GM23338 (cell line): ENCODE data around the gene STX8.

Experiments used
- CREB1 ChIP-seq: fragments of 250-450 bp; sonication (Bioruptor Pico); IDR thresholded peaks from 2 replicates; pipeline ENCODE4 v1.5.0; 2020; ENCODE audit warnings: low read depth, mild to moderate bottlenecking, moderate library complexity
- EZH2 ChIP-seq: fragments of 200-600 bp; sonication (generic); IDR thresholded peaks from one replicate; pipeline ENCODE4 v1.8.0; 2017; ENCODE audit warnings: antibody characterized with exemption, mild to moderate bottlenecking, low read depth; ENCODE audit not compliant: unreplicated experiment
- EZH2phosphoT487 ChIP-seq: fragments of 200-600 bp; sonication (generic); IDR thresholded peaks from one replicate; pipeline ENCODE4 v1.8.1; 2018; ENCODE audit warnings: antibody characterized with exemption; ENCODE audit not compliant: unreplicated experiment
- JUNB ChIP-seq: IDR thresholded peaks from one replicate; pipeline ENCODE4 v1.6.1; 2016; ENCODE audit warnings: antibody characterized with exemption; ENCODE audit not compliant: unreplicated experiment
- NANOG ChIP-seq: IDR thresholded peaks from 2 replicates; pipeline ENCODE4 v1.6.1; 2016; ENCODE audit warnings: antibody characterized with exemption, borderline replicate concordance
- POLR2AphosphoS5 ChIP-seq: IDR thresholded peaks from 2 replicates; pipeline ENCODE4 v1.6.1; 2016; ENCODE audit warnings: antibody characterized with exemption, low read depth
- ZNF114 ChIP-seq: fragments of 250-450 bp; sonication (Bioruptor Pico); IDR thresholded peaks from 2 replicates; pipeline ENCODE4 v1.5.0; 2020; ENCODE audit warnings: mild to moderate bottlenecking, moderate library complexity
- TF ChIP-seq, protein P1 (sequence below), 2 experiments: fragments of 200-600 bp in 1 of 2; sonication (generic) in 1 of 2; conservative IDR thresholded peaks; 2 replicates each; pipeline versions ENCODE4 v1.5.1 to v1.6.1; 2016 to 2017; ENCODE audit warnings: antibody characterized with exemption in 2 of 2, low read depth in 2 of 2, mild to moderate bottlenecking in 2 of 2, moderate library complexity in 1 of 2
- TF ChIP-seq, protein P2 (sequence below): IDR thresholded peaks from 2 replicates; pipeline ENCODE4 v1.6.1; 2016; ENCODE audit warnings: antibody characterized with exemption
- TF ChIP-seq, protein P3 (sequence below): IDR thresholded peaks from one replicate; pipeline ENCODE4 v1.6.1; 2018; ENCODE audit warnings: antibody characterized with exemption; ENCODE audit not compliant: unreplicated experiment

DNA sequence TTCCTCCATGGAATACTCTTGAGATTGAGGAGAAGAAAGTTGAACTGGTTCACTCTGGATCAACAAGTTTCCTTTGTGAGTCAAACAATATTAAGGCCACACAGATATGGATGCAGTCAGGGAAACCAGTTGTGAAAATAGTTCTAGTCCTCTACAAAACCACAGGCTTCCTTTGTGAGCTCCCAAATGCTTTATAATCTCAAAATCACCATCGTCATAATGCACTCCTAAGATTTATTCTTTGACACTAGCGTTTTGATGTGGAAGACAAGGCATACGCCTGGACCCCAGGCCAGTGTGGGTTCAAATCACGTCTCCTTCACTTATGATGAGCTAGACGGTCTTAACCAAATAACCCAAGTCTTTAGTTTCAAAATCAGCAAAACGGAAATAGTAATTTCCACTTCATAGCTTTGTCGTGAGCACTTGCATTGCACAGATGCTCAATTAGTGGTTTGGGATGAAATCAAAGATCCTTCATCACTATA, 142.6 kb downstream of the STX8 start:
- TF ChIP-seq, protein P1, sequence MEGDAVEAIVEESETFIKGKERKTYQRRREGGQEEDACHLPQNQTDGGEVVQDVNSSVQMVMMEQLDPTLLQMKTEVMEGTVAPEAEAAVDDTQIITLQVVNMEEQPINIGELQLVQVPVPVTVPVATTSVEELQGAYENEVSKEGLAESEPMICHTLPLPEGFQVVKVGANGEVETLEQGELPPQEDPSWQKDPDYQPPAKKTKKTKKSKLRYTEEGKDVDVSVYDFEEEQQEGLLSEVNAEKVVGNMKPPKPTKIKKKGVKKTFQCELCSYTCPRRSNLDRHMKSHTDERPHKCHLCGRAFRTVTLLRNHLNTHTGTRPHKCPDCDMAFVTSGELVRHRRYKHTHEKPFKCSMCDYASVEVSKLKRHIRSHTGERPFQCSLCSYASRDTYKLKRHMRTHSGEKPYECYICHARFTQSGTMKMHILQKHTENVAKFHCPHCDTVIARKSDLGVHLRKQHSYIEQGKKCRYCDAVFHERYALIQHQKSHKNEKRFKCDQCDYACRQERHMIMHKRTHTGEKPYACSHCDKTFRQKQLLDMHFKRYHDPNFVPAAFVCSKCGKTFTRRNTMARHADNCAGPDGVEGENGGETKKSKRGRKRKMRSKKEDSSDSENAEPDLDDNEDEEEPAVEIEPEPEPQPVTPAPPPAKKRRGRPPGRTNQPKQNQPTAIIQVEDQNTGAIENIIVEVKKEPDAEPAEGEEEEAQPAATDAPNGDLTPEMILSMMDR (conservative IDR thresholded peaks at IDR 0.05; ENCODE audit: low read depth in 2 of 2) = no peak
- TF ChIP-seq CREB1 (CRISPR knock-in tag) = no peak
- no peak for TF ChIP-seq EZH2
- TF ChIP-seq NANOG = no peak
- TF ChIP-seq EZH2phosphoT487 = no peak
- no peak for TF ChIP-seq POLR2AphosphoS5
- TF ChIP-seq, protein P2, sequence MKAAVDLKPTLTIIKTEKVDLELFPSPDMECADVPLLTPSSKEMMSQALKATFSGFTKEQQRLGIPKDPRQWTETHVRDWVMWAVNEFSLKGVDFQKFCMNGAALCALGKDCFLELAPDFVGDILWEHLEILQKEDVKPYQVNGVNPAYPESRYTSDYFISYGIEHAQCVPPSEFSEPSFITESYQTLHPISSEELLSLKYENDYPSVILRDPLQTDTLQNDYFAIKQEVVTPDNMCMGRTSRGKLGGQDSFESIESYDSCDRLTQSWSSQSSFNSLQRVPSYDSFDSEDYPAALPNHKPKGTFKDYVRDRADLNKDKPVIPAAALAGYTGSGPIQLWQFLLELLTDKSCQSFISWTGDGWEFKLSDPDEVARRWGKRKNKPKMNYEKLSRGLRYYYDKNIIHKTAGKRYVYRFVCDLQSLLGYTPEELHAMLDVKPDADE = no peak
- TF ChIP-seq, protein P3, sequence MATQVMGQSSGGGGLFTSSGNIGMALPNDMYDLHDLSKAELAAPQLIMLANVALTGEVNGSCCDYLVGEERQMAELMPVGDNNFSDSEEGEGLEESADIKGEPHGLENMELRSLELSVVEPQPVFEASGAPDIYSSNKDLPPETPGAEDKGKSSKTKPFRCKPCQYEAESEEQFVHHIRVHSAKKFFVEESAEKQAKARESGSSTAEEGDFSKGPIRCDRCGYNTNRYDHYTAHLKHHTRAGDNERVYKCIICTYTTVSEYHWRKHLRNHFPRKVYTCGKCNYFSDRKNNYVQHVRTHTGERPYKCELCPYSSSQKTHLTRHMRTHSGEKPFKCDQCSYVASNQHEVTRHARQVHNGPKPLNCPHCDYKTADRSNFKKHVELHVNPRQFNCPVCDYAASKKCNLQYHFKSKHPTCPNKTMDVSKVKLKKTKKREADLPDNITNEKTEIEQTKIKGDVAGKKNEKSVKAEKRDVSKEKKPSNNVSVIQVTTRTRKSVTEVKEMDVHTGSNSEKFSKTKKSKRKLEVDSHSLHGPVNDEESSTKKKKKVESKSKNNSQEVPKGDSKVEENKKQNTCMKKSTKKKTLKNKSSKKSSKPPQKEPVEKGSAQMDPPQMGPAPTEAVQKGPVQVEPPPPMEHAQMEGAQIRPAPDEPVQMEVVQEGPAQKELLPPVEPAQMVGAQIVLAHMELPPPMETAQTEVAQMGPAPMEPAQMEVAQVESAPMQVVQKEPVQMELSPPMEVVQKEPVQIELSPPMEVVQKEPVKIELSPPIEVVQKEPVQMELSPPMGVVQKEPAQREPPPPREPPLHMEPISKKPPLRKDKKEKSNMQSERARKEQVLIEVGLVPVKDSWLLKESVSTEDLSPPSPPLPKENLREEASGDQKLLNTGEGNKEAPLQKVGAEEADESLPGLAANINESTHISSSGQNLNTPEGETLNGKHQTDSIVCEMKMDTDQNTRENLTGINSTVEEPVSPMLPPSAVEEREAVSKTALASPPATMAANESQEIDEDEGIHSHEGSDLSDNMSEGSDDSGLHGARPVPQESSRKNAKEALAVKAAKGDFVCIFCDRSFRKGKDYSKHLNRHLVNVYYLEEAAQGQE = no peak
- TF ChIP-seq JUNB = no peak
- TF ChIP-seq ZNF114 (CRISPR knock-in tag) = no peak
